GM10266 (cell line): ENCODE data around the gene ACHE.

Experiments used
- DNase-seq: peaks from one replicate; pipeline ENCODE4 v3.0.0; 2012; ENCODE audit errors: extremely low spot score
- CTCF ChIP-seq: IDR thresholded peaks from 2 replicates; pipeline ENCODE4 v1.5.1; 2012; ENCODE audit warnings: mild to moderate bottlenecking, low read depth; ENCODE audit not compliant: control insufficient read depth, insufficient read depth; ENCODE audit errors: missing control alignments

Gene ACHE

GRCh38 chr7:100885440-100886141 is 10.1 kb downstream of the ACHE start:
- no peak for DNase-seq
- TF ChIP-seq CTCF, result no peak

- DNase-seq, result no peak
- TF ChIP-seq CTCF, result no peak
These were observed 10.8 kb downstream of the ACHE start for GRCh38 chr7:100884736-100885439.

- no peak for DNase-seq
- no peak for TF ChIP-seq CTCF
These were observed 12.7 kb downstream of the ACHE start for GRCh38 chr7:100882785-100883526.

- no peak for DNase-seq
- no peak for TF ChIP-seq CTCF
These were observed 13.5 kb downstream of the ACHE start for GRCh38 chr7:100882201-100882600.

GRCh38 chr7:100881136-100881535 is 14.6 kb downstream of the ACHE start:
- DNase-seq, result no peak
- TF ChIP-seq CTCF, result no peak

GRCh38 chr7:100880645-100881044 is 15.0 kb downstream of the ACHE start:
- TF ChIP-seq CTCF, result no peak
- DNase-seq, result no peak
